Measurements from ENCODE around the gene MRPS6. TPM values are rescaled to one million over a fixed set of nuclear protein-coding genes. Genes with fewer than 3 reads are reported as not detected.

The MRPS6 gene
- total RNA-seq, 1 donor from 2014 or later = 23.3 TPM

- TF ChIP-seq CTCF (IDR thresholded peaks at IDR 0.05) (no peak), POLR2A (IDR thresholded peaks at IDR 0.05) (no peak), POLR2AphosphoS5 (IDR thresholded peaks at IDR 0.05; ENCODE audit: insufficient read depth in 1 of 2, low read depth in 1 of 2) (no peak)
- Histone ChIP-seq H3K27ac (no peak overlapping the region), H3K27me3 (no peaks in the 10 kb centered on the region), H3K9me3 (no peaks in the 10 kb centered on the region), H3K4me1 (no peaks in the 10 kb centered on the region), H3K36me3 (no peaks in the 10 kb centered on the region), H3K4me3 (no peak overlapping the region)
- intact Hi-C loops (cut with DNase I) = no loop called here
- DNase-seq (ENCODE audit: extremely low spot score in 2 of 2) = no peak
Measured at GRCh38 chr21:34154878-34155277, 81.5 kb downstream of the MRPS6 start.

GRCh38 chr21:34156957-34157356 is 83.6 kb downstream of the MRPS6 start:
- intact Hi-C loops (cut with DNase I) = no loop called here
- no peak for DNase-seq (ENCODE audit: extremely low spot score in 2 of 2)
- no peak overlapping the region for H3K27ac ChIP-seq
- H3K27me3 ChIP-seq = no peaks in the 10 kb centered on the region
- no peaks in the 10 kb centered on the region for H3K4me1 ChIP-seq
- H3K36me3 ChIP-seq = no peaks in the 10 kb centered on the region
- H3K4me3 ChIP-seq = no peak overlapping the region
- TF ChIP-seq POLR2A (IDR thresholded peaks at IDR 0.05) = no peak
- TF ChIP-seq CTCF (IDR thresholded peaks at IDR 0.05) = no peak
- no peak for TF ChIP-seq POLR2AphosphoS5 (IDR thresholded peaks at IDR 0.05; ENCODE audit: insufficient read depth in 1 of 2, low read depth in 1 of 2)
- H3K9me3 ChIP-seq = no peaks in the 10 kb centered on the region

- Histone ChIP-seq H3K4me3 (no peak overlapping the region), H3K9me3 (no peaks in the 10 kb centered on the region), H3K36me3 (no peaks in the 10 kb centered on the region), H3K4me1 (no peaks in the 10 kb centered on the region), H3K27me3 (no peaks in the 10 kb centered on the region), H3K27ac (no peak overlapping the region)
- intact Hi-C loops (cut with DNase I) = no loop called here
- DNase-seq (ENCODE audit: extremely low spot score in 2 of 2) = no peak
- TF ChIP-seq CTCF (IDR thresholded peaks at IDR 0.05) = no peak
- TF ChIP-seq POLR2AphosphoS5 (IDR thresholded peaks at IDR 0.05; ENCODE audit: insufficient read depth in 1 of 2, low read depth in 1 of 2) = no peak
- TF ChIP-seq POLR2A (IDR thresholded peaks at IDR 0.05) = no peak
Measured at GRCh38 chr21:34157521-34157920, 84.1 kb downstream of the MRPS6 start.

- no peak for DNase-seq (ENCODE audit: extremely low spot score in 2 of 2)
- TF ChIP-seq POLR2A (IDR thresholded peaks at IDR 0.05) (no peak), CTCF (IDR thresholded peaks at IDR 0.05) (no peak), POLR2AphosphoS5 (IDR thresholded peaks at IDR 0.05; ENCODE audit: insufficient read depth in 1 of 2, low read depth in 1 of 2) (no peak)
- intact Hi-C loops (cut with DNase I) = no loop called here
Measured at GRCh38 chr21:34158866-34159835, 85.8 kb downstream of the MRPS6 start.

GRCh38 chr21:34166468-34166867 is 93.1 kb downstream of the MRPS6 start:
- H3K9me3 ChIP-seq = peaks cover 25% of the 10 kb centered on the region
- intact Hi-C loops (cut with DNase I) = no loop called here
- no peak overlapping the region for H3K4me3 ChIP-seq
- no peaks in the 10 kb centered on the region for H3K27me3 ChIP-seq
- DNase-seq (ENCODE audit: extremely low spot score in 2 of 2) = no peak
- H3K4me1 ChIP-seq = no peaks in the 10 kb centered on the region
- no peak for TF ChIP-seq POLR2A (IDR thresholded peaks at IDR 0.05)
- no peak for TF ChIP-seq POLR2AphosphoS5 (IDR thresholded peaks at IDR 0.05; ENCODE audit: insufficient read depth in 1 of 2, low read depth in 1 of 2)
- TF ChIP-seq CTCF (IDR thresholded peaks at IDR 0.05) = no peak
- no peak overlapping the region for H3K27ac ChIP-seq
- H3K36me3 ChIP-seq = peaks cover 0 to 15% of the 10 kb centered on the region in 2 donors

More at GRCh38 chr21:34158866-34159835, 85.8 kb downstream of the MRPS6 start:
- H3K4me3 ChIP-seq = no peak overlapping the region
- H3K27me3 ChIP-seq = no peaks in the 10 kb centered on the region
- no peaks in the 10 kb centered on the region for H3K36me3 ChIP-seq
- no peaks in the 10 kb centered on the region for H3K9me3 ChIP-seq
- no peaks in the 10 kb centered on the region for H3K4me1 ChIP-seq
- H3K27ac ChIP-seq = no peak overlapping the region

All from vagina (tissue), 2 donors.